Measurements from ENCODE around the gene PPM1M.

The PPM1M gene

DNA sequence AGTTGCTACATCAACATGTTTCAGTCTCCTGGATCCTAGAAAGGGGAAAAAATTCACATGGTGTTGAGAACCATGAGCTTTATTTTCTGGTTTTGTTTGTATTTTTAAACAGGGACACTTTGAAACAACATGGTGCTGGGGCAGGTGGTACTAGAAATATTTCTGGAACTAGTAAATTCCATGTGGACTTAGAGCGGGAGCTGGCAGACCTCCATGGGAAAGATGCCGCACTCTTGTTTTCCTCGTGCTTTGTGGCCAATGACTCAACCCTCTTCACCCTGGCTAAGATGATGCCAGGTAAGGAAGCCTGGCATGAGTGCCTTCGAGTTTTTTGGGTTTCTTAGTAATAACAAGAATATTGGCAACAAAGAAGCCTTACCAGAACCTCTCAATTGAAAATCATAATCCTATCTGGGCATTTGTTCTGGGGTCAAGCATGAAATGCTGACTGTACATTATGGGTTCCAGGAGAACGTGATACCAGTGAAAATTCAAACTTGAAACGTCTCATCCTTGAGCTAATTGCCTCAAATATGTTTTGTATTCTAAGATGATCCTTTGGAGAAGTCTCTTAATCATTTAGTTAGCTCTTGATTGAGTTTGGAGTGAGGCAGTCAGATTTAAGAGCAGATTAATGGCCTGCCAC, 39.7 kb upstream of the PPM1M start:
- Histone ChIP-seq H3K27me3 (ENCODE audit: low read depth) (no peaks in the 10 kb centered on the region), H3K4me3 (no peak overlapping the region), H3K36me3 (replicated peaks) (peaks cover 93% of the 10 kb centered on the region), H3K4me1 (no peaks in the 10 kb centered on the region), H3K9me3 (no peaks in the 10 kb centered on the region)
- in situ Hi-C loops (cut with MboI; ENCODE audit: low sequenced_read_pairs): no loop called here
- no peak for DNase-seq (ENCODE audit: low spot score in 2 of 2)

DNA sequence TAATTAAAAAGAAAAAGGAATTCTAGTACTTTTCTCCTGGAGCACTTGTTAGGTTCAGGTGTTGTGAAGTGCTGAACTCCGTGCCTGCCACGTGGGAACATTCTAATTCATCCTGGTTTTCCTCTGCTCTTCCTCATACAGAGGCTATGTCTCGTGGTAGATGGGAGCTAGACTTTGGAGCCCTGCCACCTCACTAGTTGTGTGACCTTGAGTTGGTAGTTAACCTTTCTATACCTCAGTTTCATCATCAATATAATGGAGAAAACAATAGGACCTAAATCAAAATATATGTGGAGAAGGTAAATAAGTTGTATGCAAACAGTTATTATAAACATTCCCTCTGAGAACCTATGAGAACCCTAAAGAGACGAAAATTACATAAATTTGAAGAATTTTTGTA, 37.0 kb upstream of the PPM1M start:
- Histone ChIP-seq H3K36me3 (replicated peaks) (peaks cover 93% of the 10 kb centered on the region), H3K4me1 (no peaks in the 10 kb centered on the region), H3K27me3 (ENCODE audit: low read depth) (no peaks in the 10 kb centered on the region), H3K9me3 (no peaks in the 10 kb centered on the region), H3K4me3 (no peak overlapping the region)
- in situ Hi-C loops (cut with MboI; ENCODE audit: low sequenced_read_pairs): no loop called here
- no peak for DNase-seq (ENCODE audit: low spot score in 2 of 2)

DNA sequence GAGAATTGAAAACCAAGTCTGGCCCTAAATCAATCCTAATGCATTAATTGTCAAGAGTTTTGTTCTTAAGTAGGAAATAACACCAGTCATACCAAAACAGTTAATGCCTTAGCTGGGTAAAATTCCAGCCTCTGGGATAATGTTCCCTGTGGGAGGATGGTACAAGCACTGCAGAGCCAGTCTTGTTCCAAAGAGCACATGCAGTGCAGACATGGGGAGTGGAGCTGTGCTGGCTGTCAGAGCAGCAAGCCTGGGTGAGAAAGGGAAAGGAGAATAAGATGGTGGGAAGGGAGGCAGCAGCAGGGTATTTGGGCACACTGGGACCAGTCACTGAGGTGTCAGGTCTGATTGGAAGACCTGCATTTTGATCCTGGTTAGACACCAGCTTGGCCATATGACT, 35.5 kb upstream of the PPM1M start:
- H3K4me1 ChIP-seq: no peaks in the 10 kb centered on the region
- no peak for DNase-seq (ENCODE audit: low spot score in 2 of 2)
- no peaks in the 10 kb centered on the region for H3K27me3 ChIP-seq (ENCODE audit: low read depth)
- peaks cover 93% of the 10 kb centered on the region for H3K36me3 ChIP-seq (replicated peaks)
- in situ Hi-C loops (cut with MboI; ENCODE audit: low sequenced_read_pairs): no loop called here
- no peak overlapping the region for H3K4me3 ChIP-seq
- no peaks in the 10 kb centered on the region for H3K9me3 ChIP-seq

GRCh38 chr3:52210550-52211046, 35.0 kb upstream of the PPM1M start:
- no peaks in the 10 kb centered on the region for H3K27me3 ChIP-seq (ENCODE audit: low read depth)
- DNase-seq (ENCODE audit: low spot score in 2 of 2): no peak
- no peaks in the 10 kb centered on the region for H3K4me1 ChIP-seq
- peaks cover 90% of the 10 kb centered on the region for H3K36me3 ChIP-seq (replicated peaks)
- no peaks in the 10 kb centered on the region for H3K9me3 ChIP-seq
- no peak overlapping the region for H3K4me3 ChIP-seq
- in situ Hi-C loops (cut with MboI; ENCODE audit: low sequenced_read_pairs): no loop called here

GRCh38 chr3:52211268-52211891, 34.2 kb upstream of the PPM1M start:
- H3K4me1 ChIP-seq: no peaks in the 10 kb centered on the region
- H3K9me3 ChIP-seq: no peaks in the 10 kb centered on the region
- H3K36me3 ChIP-seq (replicated peaks): peaks cover 83% of the 10 kb centered on the region
- no peak overlapping the region for H3K4me3 ChIP-seq
- no peaks in the 10 kb centered on the region for H3K27me3 ChIP-seq (ENCODE audit: low read depth)
- no peak for DNase-seq (ENCODE audit: low spot score in 2 of 2)
- in situ Hi-C loops (cut with MboI; ENCODE audit: low sequenced_read_pairs): no loop called here

DNA sequence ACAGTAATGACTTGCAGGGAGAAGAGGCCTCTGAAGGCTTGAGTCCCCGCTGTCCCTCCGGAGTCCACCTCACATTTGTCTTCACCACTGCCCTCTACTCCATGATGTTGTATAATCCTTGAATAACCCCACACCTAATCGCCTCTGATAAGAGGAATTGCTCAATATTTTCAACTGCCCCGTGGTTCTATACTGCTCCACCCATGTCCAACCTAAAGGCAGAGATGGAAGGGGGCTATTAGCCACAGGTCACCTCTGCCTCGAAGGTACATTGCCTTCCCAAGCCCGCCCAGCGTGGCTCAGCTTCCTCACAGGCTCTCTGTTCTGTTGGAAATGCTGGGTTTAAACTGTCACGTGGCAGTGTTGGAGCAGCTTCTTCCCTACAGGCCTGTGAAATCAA, 32.6 kb upstream of the PPM1M start:
- Histone ChIP-seq H3K36me3 (replicated peaks) (peaks cover 72% of the 10 kb centered on the region), H3K9me3 (no peaks in the 10 kb centered on the region), H3K4me3 (no peak overlapping the region), H3K4me1 (no peaks in the 10 kb centered on the region), H3K27me3 (ENCODE audit: low read depth) (no peaks in the 10 kb centered on the region)
- no peak for DNase-seq (ENCODE audit: low spot score in 2 of 2)
- in situ Hi-C loops (cut with MboI; ENCODE audit: low sequenced_read_pairs): no loop called here

DNA sequence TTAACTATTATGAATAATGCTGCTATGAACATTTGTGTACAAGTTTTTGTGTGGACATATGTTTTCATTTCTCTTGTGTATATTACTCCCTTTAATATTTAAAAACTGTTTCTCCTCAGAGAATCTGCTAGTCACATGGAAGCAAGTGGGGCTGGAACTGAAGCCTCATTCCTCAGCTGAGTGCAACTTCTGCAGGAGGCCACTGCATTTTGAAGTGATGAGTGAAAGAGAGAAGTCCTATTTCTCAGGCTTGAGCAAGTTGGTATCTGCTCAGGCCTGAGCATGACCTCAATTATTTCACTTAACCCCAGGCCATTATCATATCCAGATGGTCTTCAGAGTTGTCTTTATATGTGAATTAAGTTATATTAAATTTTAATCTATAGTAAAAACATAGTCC, 31.7 kb upstream of the PPM1M start:
- Histone ChIP-seq H3K9me3 (no peaks in the 10 kb centered on the region), H3K4me3 (no peak overlapping the region), H3K4me1 (no peaks in the 10 kb centered on the region), H3K36me3 (replicated peaks) (peaks cover 63% of the 10 kb centered on the region), H3K27me3 (ENCODE audit: low read depth) (no peaks in the 10 kb centered on the region)
- in situ Hi-C loops (cut with MboI; ENCODE audit: low sequenced_read_pairs): no loop called here
- DNase-seq (ENCODE audit: low spot score in 2 of 2): no peak

DNA sequence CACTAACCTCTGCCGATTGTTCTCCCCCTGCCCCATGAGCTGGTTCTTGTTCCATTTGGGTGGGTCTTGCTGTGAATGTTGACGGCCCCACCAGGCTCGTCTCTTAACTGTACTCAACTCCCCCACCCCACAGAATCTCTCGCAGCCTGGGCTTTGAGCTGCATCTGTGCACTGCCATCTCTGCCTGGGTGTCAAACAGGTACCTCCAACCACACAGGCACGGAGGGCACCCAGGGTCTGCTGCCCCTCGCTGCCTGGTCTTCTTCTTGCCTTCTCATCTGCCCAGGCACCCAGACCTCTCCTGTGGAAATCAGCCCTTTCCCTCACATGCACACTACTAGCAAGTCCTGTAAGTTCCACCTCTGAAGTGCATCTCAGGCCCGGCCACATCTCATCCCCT, 30.2 kb upstream of the PPM1M start:
- Histone ChIP-seq H3K27me3 (ENCODE audit: low read depth) (no peaks in the 10 kb centered on the region), H3K36me3 (replicated peaks) (peaks cover 48% of the 10 kb centered on the region), H3K9me3 (no peaks in the 10 kb centered on the region), H3K4me1 (no peaks in the 10 kb centered on the region), H3K4me3 (no peak overlapping the region)
- in situ Hi-C loops (cut with MboI; ENCODE audit: low sequenced_read_pairs): no loop called here
- no peak for DNase-seq (ENCODE audit: low spot score in 2 of 2)

GRCh38 chr3:52216585-52217408, 28.8 kb upstream of the PPM1M start:
- in situ Hi-C loops (cut with MboI; ENCODE audit: low sequenced_read_pairs): no loop called here
- Histone ChIP-seq H3K27me3 (ENCODE audit: low read depth) (no peaks in the 10 kb centered on the region), H3K36me3 (replicated peaks) (peaks cover 34% of the 10 kb centered on the region), H3K9me3 (no peaks in the 10 kb centered on the region), H3K4me1 (no peaks in the 10 kb centered on the region), H3K4me3 (no peak overlapping the region)
- DNase-seq (ENCODE audit: low spot score in 2 of 2): no peak

GRCh38 chr3:52217409-52217805, 28.2 kb upstream of the PPM1M start:
- DNase-seq (ENCODE audit: low spot score in 2 of 2): no peak
- Histone ChIP-seq H3K9me3 (no peaks in the 10 kb centered on the region), H3K4me3 (no peak overlapping the region), H3K36me3 (replicated peaks) (peaks cover 28% of the 10 kb centered on the region), H3K27me3 (ENCODE audit: low read depth) (no peaks in the 10 kb centered on the region), H3K4me1 (no peaks in the 10 kb centered on the region)
- in situ Hi-C loops (cut with MboI; ENCODE audit: low sequenced_read_pairs): no loop called here

DNA sequence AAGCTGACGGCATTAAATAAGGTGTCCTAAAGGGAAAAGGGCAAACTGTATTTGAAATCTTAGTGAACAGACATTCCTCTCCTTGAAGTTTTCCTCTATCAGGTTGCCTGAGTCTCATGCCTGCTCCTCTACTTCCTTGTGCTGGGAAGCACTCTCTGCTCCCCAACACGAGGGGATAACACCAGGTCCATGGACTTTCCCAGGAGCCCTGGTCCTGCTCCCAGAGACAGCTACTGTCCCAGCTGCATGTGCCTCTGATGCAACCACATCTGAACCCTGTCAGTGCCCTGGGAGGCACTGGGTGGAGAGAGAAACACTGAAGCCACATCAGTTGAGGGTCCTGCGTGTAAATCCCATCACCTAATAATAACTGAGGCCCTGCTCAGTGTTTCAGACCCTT, 27.5 kb upstream of the PPM1M start:
- H3K36me3 ChIP-seq (replicated peaks): peaks cover 23% of the 10 kb centered on the region
- H3K4me1 ChIP-seq: no peaks in the 10 kb centered on the region
- DNase-seq (ENCODE audit: low spot score in 2 of 2): no peak
- H3K9me3 ChIP-seq: no peaks in the 10 kb centered on the region
- H3K4me3 ChIP-seq: no peak overlapping the region
- no peaks in the 10 kb centered on the region for H3K27me3 ChIP-seq (ENCODE audit: low read depth)
- in situ Hi-C loops (cut with MboI; ENCODE audit: low sequenced_read_pairs): no loop called here

GRCh38 chr3:52218454-52218853, 27.1 kb upstream of the PPM1M start:
- Histone ChIP-seq H3K4me1 (no peaks in the 10 kb centered on the region), H3K27me3 (ENCODE audit: low read depth) (no peaks in the 10 kb centered on the region), H3K36me3 (replicated peaks) (peaks cover 18% of the 10 kb centered on the region), H3K9me3 (no peaks in the 10 kb centered on the region), H3K4me3 (no peak overlapping the region)
- no peak for DNase-seq (ENCODE audit: low spot score in 2 of 2)
- in situ Hi-C loops (cut with MboI; ENCODE audit: low sequenced_read_pairs): no loop called here

DNA sequence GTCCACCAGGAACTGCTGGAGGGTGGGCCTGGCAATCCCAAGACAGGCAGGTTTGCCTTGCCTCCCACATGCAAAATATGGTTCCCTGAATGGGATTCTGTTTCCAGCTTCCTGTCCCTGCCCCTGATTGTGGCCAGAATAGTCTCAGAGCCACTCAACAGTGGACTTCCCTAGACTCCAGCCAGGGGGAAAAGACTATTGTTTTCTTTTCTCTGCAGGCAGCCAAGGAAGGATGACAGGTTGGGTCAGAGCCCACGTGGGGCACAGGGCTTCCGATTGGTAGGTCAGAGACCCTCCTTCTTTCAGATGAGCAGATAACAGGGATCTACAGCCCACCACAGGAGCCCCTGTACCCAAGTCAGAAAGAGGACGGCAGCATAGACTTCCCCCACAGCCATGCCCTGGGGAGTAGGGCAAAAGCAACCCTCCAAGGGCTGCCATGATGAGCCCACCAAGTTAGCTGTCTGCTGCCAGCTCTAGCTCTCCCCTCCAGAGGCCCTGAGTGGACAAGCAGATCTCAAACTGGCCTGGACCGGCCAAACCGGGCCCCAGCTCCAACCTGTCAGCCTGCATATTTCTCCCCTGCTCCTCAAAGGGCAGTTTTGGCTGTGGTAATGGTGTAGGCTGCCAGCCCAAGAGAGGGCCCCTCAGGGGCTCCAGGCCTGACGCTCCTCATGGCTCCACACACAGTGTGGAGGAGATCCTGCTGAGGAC, 26.5 kb upstream of the PPM1M start:
- H3K27me3 ChIP-seq (ENCODE audit: low read depth): no peaks in the 10 kb centered on the region
- H3K4me1 ChIP-seq: no peaks in the 10 kb centered on the region
- H3K9me3 ChIP-seq: no peaks in the 10 kb centered on the region
- in situ Hi-C loops (cut with MboI; ENCODE audit: low sequenced_read_pairs): no loop called here
- no peak overlapping the region for H3K4me3 ChIP-seq
- DNase-seq (ENCODE audit: low spot score in 2 of 2): no peak
- H3K36me3 ChIP-seq (replicated peaks): peaks cover 12% of the 10 kb centered on the region
